Stimulated activated naive CD8-positive, alpha-beta T cell treated with anti-CD3 and anti-CD28 coated beads, Interleukin-15, Interleukin-2, amounts not matched to agents 100 ng/mL and 50 ng/mL, for 24 hours (primary cell): ENCODE measurements around the gene NRP1.

Experiments
- H3K27ac Mint-ChIP-seq: one replicate; pipeline ENCODE4 v1.8.0; 2021; ENCODE audit warnings: mild to moderate bottlenecking, mixed read lengths
- H3K27me3 Mint-ChIP-seq: one replicate; pipeline ENCODE4 v1.8.0; 2021; ENCODE audit warnings: mixed read lengths
- H3K36me3 Mint-ChIP-seq: one replicate; pipeline ENCODE4 v1.8.0; 2021; ENCODE audit warnings: low read depth, mixed read lengths
- H3K4me1 Mint-ChIP-seq: one replicate; pipeline ENCODE4 v1.8.0; 2021; ENCODE audit warnings: low read depth, mixed read lengths
- H3K4me3 Mint-ChIP-seq: one replicate; pipeline ENCODE4 v1.8.0; 2021; ENCODE audit warnings: mild to moderate bottlenecking, mixed read lengths
- H3K9me3 Mint-ChIP-seq: one replicate; pipeline ENCODE4 v1.8.0; 2021; ENCODE audit warnings: mixed read lengths

NRP1 gene

GRCh38 chr10:33335801-33336581, 1.5 kb upstream of the NRP1 start:
- Mint-ChIP-seq H3K4me1 (peaks cover 29% of the 10 kb centered on the region), H3K9me3 (no peaks in the 10 kb centered on the region), H3K27me3 (peaks cover 68% of the 10 kb centered on the region), H3K4me3 (peak overlapping the region; percentile 43), H3K27ac (peak overlapping the region; percentile 33), H3K36me3 (no peaks in the 10 kb centered on the region)

DNA sequence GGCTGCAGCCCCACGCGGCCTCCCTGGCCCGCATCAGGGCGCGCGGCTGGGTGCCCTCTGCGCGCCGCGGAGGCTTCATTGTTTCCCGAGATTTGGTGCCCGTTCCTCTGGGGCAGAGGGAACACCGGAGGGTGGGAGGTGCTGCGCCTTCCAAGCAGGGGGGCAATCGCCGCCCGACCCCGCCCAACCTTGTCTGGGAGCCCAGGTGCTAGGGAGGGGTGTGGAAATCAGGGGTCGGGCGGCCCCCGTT, 1.0 kb upstream of the NRP1 start:
- Mint-ChIP-seq H3K36me3 (no peaks in the 10 kb centered on the region), H3K27ac (no peak overlapping the region), H3K27me3 (peaks cover 73% of the 10 kb centered on the region), H3K9me3 (no peaks in the 10 kb centered on the region), H3K4me3 (no peak overlapping the region), H3K4me1 (peaks cover 34% of the 10 kb centered on the region)

GRCh38 chr10:33334805-33335550, 511 bp upstream of the NRP1 start:
- H3K4me3 Mint-ChIP-seq: peak overlapping the region; percentile 83

GRCh38 chr10:33333260-33334101, 986 bp downstream of the NRP1 start:
- H3K4me1 Mint-ChIP-seq: peaks cover 35% of the 10 kb centered on the region
- H3K27me3 Mint-ChIP-seq: peaks cover 76% of the 10 kb centered on the region

More at GRCh38 chr10:33334805-33335550, 511 bp upstream of the NRP1 start:
- Mint-ChIP-seq H3K4me1 (peaks cover 35% of the 10 kb centered on the region), H3K27me3 (peaks cover 76% of the 10 kb centered on the region), H3K36me3 (no peaks in the 10 kb centered on the region), H3K9me3 (no peaks in the 10 kb centered on the region), H3K27ac (no peak overlapping the region)

GRCh38 chr10:33332183-33333065, 2.0 kb downstream of the NRP1 start:
- Mint-ChIP-seq H3K9me3 (no peaks in the 10 kb centered on the region), H3K27ac (no peak overlapping the region), H3K4me1 (peaks cover 35% of the 10 kb centered on the region), H3K4me3 (peak overlapping the region; percentile 83), H3K27me3 (peaks cover 78% of the 10 kb centered on the region), H3K36me3 (no peaks in the 10 kb centered on the region)

More at GRCh38 chr10:33333260-33334101, 986 bp downstream of the NRP1 start:
- Mint-ChIP-seq H3K27ac (peak overlapping the region; percentile 67), H3K4me3 (peak overlapping the region; percentile 83), H3K36me3 (no peaks in the 10 kb centered on the region), H3K9me3 (no peaks in the 10 kb centered on the region)

GRCh38 chr10:33331379-33331694, 3.1 kb downstream of the NRP1 start:
- Mint-ChIP-seq H3K36me3 (no peaks in the 10 kb centered on the region), H3K4me3 (no peak overlapping the region), H3K27me3 (peaks cover 74% of the 10 kb centered on the region), H3K9me3 (no peaks in the 10 kb centered on the region), H3K4me1 (peaks cover 29% of the 10 kb centered on the region), H3K27ac (no peak overlapping the region)

GRCh38 chr10:33330543-33331378, 3.7 kb downstream of the NRP1 start:
- Mint-ChIP-seq H3K27ac (no peak overlapping the region), H3K27me3 (peaks cover 72% of the 10 kb centered on the region), H3K4me3 (no peak overlapping the region), H3K36me3 (no peaks in the 10 kb centered on the region), H3K9me3 (no peaks in the 10 kb centered on the region), H3K4me1 (peaks cover 23% of the 10 kb centered on the region)

DNA sequence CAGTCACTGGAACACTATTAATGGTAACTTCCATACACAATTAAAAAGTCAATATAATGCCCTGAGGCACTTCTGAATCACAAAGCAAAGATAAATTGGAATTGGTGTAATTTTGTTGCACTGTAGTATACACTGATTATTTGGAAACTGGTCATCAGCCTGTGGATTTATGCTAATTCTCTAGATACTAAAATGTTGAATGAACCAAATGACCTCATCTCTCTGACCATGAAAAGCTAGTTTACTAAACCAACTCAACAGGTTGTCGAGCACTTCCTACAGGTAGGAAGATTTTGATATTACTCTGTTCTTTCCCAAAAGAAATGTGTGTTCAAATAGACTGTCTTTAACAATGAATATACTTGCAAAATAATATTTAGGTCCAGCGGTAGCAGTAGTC, 5.3 kb downstream of the NRP1 start:
- no peaks in the 10 kb centered on the region for H3K9me3 Mint-ChIP-seq
- no peak overlapping the region for H3K27ac Mint-ChIP-seq
- H3K36me3 Mint-ChIP-seq: no peaks in the 10 kb centered on the region
- H3K4me3 Mint-ChIP-seq: no peak overlapping the region
- peaks cover 73% of the 10 kb centered on the region for H3K27me3 Mint-ChIP-seq
- H3K4me1 Mint-ChIP-seq: peaks cover 22% of the 10 kb centered on the region

DNA sequence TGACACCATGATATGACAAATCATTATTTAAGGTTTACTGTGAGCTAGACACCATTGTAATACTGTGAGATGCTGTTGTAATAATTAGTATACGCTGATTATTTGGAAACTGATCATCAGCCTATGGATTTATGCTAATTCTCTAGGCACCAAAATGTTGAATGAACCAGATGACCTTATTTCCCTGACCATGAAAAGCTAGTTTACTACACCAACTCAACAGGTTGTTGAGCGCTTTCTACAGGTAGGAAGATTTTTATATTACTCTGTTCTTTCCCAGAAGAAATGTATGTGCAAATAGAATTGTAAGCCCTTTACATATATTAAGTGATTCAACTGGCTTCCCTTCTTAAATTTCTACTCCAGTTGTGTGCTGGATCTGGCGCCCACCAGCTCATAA, 6.2 kb downstream of the NRP1 start:
- no peak overlapping the region for H3K4me3 Mint-ChIP-seq
- H3K4me1 Mint-ChIP-seq: peaks cover 15% of the 10 kb centered on the region
- no peak overlapping the region for H3K27ac Mint-ChIP-seq

GRCh38 chr10:33327751-33328150, 6.7 kb downstream of the NRP1 start:
- H3K27ac Mint-ChIP-seq: no peak overlapping the region
- no peaks in the 10 kb centered on the region for H3K36me3 Mint-ChIP-seq
- H3K9me3 Mint-ChIP-seq: no peaks in the 10 kb centered on the region
- H3K27me3 Mint-ChIP-seq: peaks cover 61% of the 10 kb centered on the region
- no peak overlapping the region for H3K4me3 Mint-ChIP-seq
- H3K4me1 Mint-ChIP-seq: peaks cover 10% of the 10 kb centered on the region

More for the DNA sequence above, 6.2 kb downstream of the NRP1 start:
- Mint-ChIP-seq H3K27me3 (peaks cover 66% of the 10 kb centered on the region), H3K36me3 (no peaks in the 10 kb centered on the region), H3K9me3 (no peaks in the 10 kb centered on the region)

GRCh38 chr10:33326933-33327332, 7.5 kb downstream of the NRP1 start:
- H3K27ac Mint-ChIP-seq: no peak overlapping the region
- no peak overlapping the region for H3K4me3 Mint-ChIP-seq
- H3K36me3 Mint-ChIP-seq: no peaks in the 10 kb centered on the region
- H3K27me3 Mint-ChIP-seq: peaks cover 53% of the 10 kb centered on the region
- H3K9me3 Mint-ChIP-seq: no peaks in the 10 kb centered on the region
- peaks cover 10% of the 10 kb centered on the region for H3K4me1 Mint-ChIP-seq

GRCh38 chr10:33325929-33326328, 8.5 kb downstream of the NRP1 start:
- Mint-ChIP-seq H3K36me3 (no peaks in the 10 kb centered on the region), H3K4me1 (peaks cover 5% of the 10 kb centered on the region), H3K27ac (no peak overlapping the region), H3K27me3 (peaks cover 43% of the 10 kb centered on the region), H3K9me3 (no peaks in the 10 kb centered on the region), H3K4me3 (no peak overlapping the region)

DNA sequence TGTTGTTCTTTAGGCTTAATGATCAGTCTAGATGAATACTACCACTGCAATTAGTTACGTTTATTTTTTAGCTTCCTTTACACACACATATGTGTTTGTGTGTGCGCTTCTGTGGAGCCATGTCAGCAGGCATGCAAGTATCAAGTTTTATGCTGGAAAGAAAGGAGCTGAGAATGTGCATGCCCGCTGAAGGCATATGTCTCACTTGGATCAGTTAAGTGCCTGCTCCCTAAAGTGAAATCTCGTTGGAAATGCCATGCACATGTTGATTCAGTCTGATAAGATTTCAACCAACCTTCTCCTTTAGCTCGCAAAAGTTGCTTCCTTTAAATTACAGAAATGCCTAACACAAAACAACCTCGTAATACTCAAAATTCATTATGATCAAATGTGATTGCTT, 10.7 kb downstream of the NRP1 start:
- no peaks in the 10 kb centered on the region for H3K4me1 Mint-ChIP-seq
- no peak overlapping the region for H3K4me3 Mint-ChIP-seq
- H3K27me3 Mint-ChIP-seq: peaks cover 22% of the 10 kb centered on the region
- no peaks in the 10 kb centered on the region for H3K9me3 Mint-ChIP-seq
- no peak overlapping the region for H3K27ac Mint-ChIP-seq
- H3K36me3 Mint-ChIP-seq: no peaks in the 10 kb centered on the region

DNA sequence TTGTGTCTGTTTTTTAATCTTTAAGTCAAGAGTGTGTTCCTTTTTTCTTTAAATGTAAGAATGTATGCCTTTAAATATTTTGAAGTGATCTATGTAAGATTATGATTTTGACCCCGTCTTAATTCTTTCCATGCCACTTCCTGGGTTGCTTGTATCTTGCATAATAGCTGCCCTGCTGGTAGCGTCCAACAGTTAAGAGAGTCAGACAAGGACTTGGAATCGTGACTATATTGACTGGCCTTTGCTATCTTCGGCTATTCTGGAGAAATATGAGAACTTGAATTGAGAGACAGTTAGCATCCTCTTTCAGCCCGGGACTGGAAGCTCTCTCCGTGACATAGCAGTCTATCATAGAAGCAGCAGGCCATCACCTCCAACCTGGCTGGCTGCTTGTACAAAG, 13.0 kb downstream of the NRP1 start:
- Mint-ChIP-seq H3K36me3 (no peaks in the 10 kb centered on the region), H3K9me3 (no peaks in the 10 kb centered on the region), H3K27ac (no peak overlapping the region), H3K4me1 (no peaks in the 10 kb centered on the region), H3K4me3 (no peak overlapping the region), H3K27me3 (peaks cover 8% of the 10 kb centered on the region)
